T-helper 2 cell treated with Interferon-gamma antibody and Interleukin-4, amounts not matched to agents 5 μg/mL and 100 μg/mL, for 36 hours (primary cell): ENCODE measurements around the gene CKAP2L.
"Not testable (repeated sequence)": the region's sequence is repeated elsewhere in the genome, so short reads cannot be mapped to it uniquely, and the experiment has no call there.

Source experiments
- DNase-seq: peaks from one replicate; pipeline ENCODE4 v3.0.0; 2021; ENCODE audit warnings: low spot score
- H3K27ac Mint-ChIP-seq: one replicate; pipeline ENCODE4 v1.8.0; 2021; ENCODE audit warnings: mild to moderate bottlenecking, mixed read lengths
- H3K27me3 Mint-ChIP-seq: one replicate; pipeline ENCODE4 v1.8.0; 2021; ENCODE audit warnings: low read depth, mixed read lengths
- H3K36me3 Mint-ChIP-seq: one replicate; pipeline ENCODE4 v1.8.0; 2021; ENCODE audit warnings: low read depth, mixed read lengths
- H3K4me1 Mint-ChIP-seq: one replicate; pipeline ENCODE4 v1.8.0; 2021; ENCODE audit warnings: low read depth, mixed read lengths
- H3K4me3 Mint-ChIP-seq: one replicate; pipeline ENCODE4 v1.8.0; 2022; ENCODE audit warnings: mild to moderate bottlenecking, moderate library complexity, mixed read lengths
- H3K9me3 Mint-ChIP-seq: one replicate; pipeline ENCODE4 v1.8.0; 2021; ENCODE audit warnings: mixed read lengths

Gene CKAP2L

DNA sequence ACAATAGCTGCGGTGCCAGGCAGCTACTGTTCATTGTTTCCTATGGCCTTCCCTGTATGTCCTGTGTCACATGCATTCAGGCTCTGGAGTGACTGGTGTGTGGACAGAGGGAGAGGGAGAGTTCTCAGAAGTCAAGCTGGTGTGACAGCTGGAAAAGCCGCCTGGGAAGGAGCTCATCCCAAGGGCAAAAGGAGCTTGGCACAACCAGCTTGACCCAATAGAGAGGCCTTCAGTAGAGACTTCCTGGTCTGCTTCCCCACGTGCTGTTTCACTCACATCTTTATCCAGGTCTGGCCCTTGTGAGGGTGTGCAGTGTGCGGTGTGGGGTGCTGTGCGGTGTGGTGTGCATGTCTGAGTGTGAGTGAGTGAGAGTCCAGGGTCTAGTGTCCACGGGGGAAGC lies 54.7 kb downstream of the CKAP2L start:
- H3K27me3 Mint-ChIP-seq, result peaks cover under 1% of the 10 kb centered on the region
- peaks cover 3% of the 10 kb centered on the region for H3K36me3 Mint-ChIP-seq
- peaks cover 66% of the 10 kb centered on the region for H3K4me1 Mint-ChIP-seq
- no peak for DNase-seq
- H3K4me3 Mint-ChIP-seq, result no peak overlapping the region
- peak overlapping the region; percentile 38 for H3K27ac Mint-ChIP-seq
- H3K9me3 Mint-ChIP-seq, result peaks cover 1% of the 10 kb centered on the region

DNA sequence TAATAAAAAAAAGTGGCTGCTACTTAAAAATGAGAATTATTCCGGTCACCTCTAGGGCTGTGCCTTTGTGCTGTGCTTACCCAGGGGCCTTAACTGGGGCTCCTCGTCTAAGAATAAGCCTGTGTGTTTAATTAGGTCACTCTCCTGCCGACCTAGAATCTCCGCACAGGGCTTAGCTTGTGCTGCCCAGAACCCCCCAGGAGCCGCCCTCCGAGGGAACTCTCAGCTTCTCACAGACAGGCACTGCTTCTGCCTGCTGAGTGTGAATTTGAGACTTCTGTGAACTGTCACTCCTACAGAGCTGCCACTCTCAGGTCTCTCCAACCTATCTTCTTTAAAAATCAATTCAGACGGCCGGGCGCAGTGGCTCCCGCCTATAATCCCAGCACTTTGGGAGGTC lies 55.4 kb downstream of the CKAP2L start:
- peaks cover 2% of the 10 kb centered on the region for H3K27me3 Mint-ChIP-seq
- H3K4me3 Mint-ChIP-seq, result peak overlapping the region; percentile 22
- peaks cover 4% of the 10 kb centered on the region for H3K36me3 Mint-ChIP-seq
- H3K4me1 Mint-ChIP-seq, result peaks cover 67% of the 10 kb centered on the region
- no peak for DNase-seq
- peaks cover 4% of the 10 kb centered on the region for H3K9me3 Mint-ChIP-seq
- no peak overlapping the region for H3K27ac Mint-ChIP-seq

DNA sequence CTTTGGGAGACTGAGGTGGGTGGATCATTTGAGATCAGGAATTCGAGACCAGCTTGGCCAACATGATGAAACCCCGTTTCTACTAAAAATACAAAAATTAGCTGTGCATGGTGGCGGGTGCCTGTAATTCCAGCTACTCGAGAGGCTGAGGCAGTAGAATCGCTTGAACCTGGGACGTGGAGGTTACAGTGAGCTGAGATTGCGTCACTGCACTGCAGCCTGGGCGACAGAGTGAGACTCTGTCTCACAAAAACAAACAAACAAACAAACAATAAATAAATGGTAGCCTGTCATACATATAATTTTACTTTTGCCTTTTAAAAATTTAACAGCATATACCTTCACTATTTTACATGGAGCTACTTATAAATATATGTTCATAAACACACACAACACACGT lies 57.5 kb downstream of the CKAP2L start:
- H3K4me3 Mint-ChIP-seq, result peak overlapping the region; percentile 75
- H3K36me3 Mint-ChIP-seq, H3K27me3 Mint-ChIP-seq, H3K27ac Mint-ChIP-seq, H3K9me3 Mint-ChIP-seq, DNase-seq: not testable (repeated sequence)
- H3K4me1 Mint-ChIP-seq, result peaks cover 61% of the 10 kb centered on the region

DNA sequence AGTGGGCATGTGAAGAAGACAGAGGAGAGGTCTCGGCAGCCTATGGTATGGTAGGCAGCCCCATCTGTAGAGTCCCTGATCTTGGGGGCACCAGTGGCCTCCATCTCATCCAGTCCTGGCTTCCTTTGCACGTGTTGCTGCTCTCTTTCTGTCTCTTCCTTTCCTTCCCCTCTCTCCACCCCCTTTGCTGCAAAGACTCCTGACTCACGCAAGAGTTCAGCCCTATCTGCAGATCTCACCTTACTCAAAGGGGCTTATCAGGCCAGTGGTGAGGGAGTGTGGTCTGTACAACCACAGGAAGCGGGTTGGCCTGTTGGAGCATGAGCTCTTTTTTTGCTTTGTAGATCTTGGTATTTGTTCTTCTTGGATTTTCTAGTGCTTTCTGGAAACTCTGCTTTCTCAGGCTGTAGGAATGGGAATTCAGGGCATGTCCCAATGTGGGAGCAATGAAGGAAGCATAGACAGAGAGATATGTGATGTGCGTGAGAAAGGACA lies 58.2 kb downstream of the CKAP2L start:
- Mint-ChIP-seq H3K4me1 (peaks cover 61% of the 10 kb centered on the region), H3K36me3 (peaks cover 4% of the 10 kb centered on the region), H3K27me3 (peaks cover 2% of the 10 kb centered on the region), H3K9me3 (peaks cover 4% of the 10 kb centered on the region), H3K4me3 (peak overlapping the region; percentile 75), H3K27ac (peak overlapping the region; percentile 79)
- peak; percentile 89 for DNase-seq

DNA sequence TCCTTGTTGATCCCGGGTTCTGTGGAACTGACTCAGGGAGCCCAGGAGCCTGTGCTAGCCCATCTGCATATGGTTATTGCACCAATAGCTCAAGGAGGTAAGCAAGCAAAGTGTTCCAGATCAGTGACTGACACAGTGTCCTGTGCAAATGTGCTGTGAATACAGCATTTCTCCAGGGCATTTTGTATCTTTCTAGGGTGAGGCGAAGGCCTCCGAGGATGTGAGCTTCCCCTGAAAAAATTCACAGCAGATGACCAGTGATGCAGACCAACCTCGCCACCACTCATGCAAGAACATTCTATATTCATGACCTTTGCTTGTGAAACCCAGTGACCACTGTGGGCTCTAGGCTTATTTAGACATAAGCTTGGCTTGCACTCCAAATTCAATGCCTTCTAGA lies 58.8 kb downstream of the CKAP2L start:
- Mint-ChIP-seq H3K4me3 (peak overlapping the region; percentile 75), H3K9me3 (peaks cover 4% of the 10 kb centered on the region), H3K27ac (peak overlapping the region; percentile 7), H3K27me3 (peaks cover 2% of the 10 kb centered on the region), H3K4me1 (peaks cover 61% of the 10 kb centered on the region), H3K36me3 (peaks cover 4% of the 10 kb centered on the region)
- DNase-seq, result no peak

DNA sequence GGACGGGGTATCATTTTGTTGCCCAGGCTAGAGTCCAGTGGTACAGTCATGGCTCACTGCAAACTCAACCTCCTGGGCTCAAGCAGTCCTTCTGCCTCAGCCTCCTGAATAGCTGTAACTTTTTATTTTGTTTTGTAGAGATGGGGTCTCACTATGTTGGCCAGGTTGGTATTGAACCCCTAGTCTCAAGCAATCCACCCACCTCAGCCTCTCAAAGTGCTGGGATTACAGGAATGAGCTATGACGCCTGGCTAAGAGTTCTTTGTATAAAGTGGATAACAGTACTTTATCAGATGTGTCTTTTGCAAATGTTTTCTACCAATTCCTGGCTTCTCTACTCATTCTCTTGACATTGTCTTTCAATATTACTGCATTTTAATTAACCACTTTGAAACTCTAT lies 60.7 kb downstream of the CKAP2L start:
- DNase-seq, result no peak
- H3K27ac Mint-ChIP-seq, result no peak overlapping the region
- H3K36me3 Mint-ChIP-seq, result peaks cover 4% of the 10 kb centered on the region
- H3K4me1 Mint-ChIP-seq, result peaks cover 55% of the 10 kb centered on the region
- no peak overlapping the region for H3K4me3 Mint-ChIP-seq
- peaks cover 4% of the 10 kb centered on the region for H3K9me3 Mint-ChIP-seq
- H3K27me3 Mint-ChIP-seq, result peaks cover 2% of the 10 kb centered on the region

DNA sequence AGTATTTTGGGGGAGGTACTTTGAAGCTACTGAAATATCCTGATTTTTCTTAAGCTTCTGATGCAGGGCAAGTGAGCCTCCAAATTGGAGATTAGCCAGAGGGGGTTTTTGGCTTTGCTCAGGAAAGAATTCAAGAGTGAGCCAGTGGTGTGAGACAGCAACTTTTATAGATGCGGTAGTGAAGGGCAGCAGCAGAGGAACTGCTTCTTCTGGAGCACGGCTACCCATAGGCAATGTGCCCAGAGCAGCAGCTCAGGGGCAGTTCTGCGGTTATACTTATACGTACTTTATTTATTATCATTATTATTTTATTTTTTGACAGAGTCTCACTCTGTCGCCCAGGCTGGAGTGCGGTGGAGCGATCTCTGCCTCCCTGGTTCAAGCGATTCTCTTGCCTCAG lies 63.4 kb downstream of the CKAP2L start:
- H3K4me1 Mint-ChIP-seq, result peaks cover 33% of the 10 kb centered on the region
- H3K27me3 Mint-ChIP-seq, result peaks cover 2% of the 10 kb centered on the region
- no peak for DNase-seq

DNA sequence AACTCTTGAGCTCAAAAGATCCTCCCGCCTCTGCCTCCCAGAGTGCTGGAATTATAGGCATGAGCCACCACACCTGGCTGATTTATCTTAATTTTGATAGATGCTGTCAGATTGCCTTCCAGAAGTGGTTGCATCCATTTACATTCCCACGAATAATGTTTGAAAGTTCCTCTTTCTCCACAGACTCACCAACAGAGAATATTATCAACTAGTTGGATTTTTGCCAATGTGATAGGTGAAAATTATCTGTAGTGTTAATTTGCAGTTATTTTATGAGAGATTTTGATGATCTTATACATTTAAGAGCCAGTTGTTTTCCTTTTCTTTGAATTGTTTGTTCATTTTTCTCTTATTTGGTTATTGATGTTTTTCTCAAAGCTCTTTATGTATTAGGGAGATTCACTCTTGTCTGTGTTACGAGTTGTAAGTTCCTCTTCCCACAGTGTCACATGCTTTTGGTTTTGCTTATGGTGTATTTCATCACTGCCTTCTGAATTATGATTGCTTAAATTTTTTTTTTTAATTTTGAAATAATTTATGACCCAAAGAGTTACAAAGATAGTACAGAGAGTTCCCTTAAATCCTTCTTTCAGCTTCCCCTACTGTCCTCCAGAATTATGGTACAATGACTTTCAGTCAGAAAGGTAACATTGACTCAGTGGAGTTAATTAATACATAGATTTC lies 64.3 kb downstream of the CKAP2L start:
- no peak for DNase-seq
- peaks cover 2% of the 10 kb centered on the region for H3K27me3 Mint-ChIP-seq
- no peak overlapping the region for H3K4me3 Mint-ChIP-seq

More for the DNA sequence above, 63.4 kb downstream of the CKAP2L start:
- Mint-ChIP-seq H3K27ac (no peak overlapping the region), H3K36me3 (peaks cover 4% of the 10 kb centered on the region), H3K9me3 (peaks cover 4% of the 10 kb centered on the region), H3K4me3 (no peak overlapping the region)

DNA sequence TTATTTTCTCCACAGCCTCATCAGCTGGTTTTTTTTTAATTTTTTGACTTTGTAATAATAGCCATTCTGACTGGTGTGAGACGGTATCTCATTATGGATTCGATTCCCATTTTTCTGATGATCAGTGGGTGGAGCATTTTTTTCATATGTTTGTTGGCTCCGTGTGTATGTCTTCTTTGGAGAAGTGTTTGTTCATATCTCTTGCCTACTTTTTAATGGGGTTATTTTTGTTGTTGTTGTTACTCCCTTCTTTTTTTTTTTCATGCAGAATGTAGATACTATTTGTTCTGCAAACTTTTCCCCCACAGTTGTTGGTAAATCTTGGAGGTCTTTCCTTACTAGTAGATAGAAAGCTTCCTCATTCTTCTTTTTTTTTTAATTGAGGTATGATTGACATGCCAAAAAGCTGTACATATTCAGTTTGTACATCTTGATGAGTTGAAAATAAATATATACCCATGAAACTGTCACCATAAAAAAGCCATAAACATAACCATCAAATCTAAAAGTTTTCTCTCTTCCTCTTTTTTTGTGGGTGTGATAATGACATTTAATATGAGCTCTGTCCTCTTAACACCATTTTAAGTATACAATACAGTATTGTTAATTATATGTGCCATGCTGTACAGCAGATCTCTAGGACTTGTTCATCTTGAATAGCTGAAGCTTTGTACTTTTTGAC lies 65.4 kb downstream of the CKAP2L start:
- Mint-ChIP-seq H3K4me3 (no peak overlapping the region), H3K36me3 (no peaks in the 10 kb centered on the region), H3K4me1 (peaks cover 21% of the 10 kb centered on the region), H3K27ac (no peak overlapping the region), H3K27me3 (no peaks in the 10 kb centered on the region), H3K9me3 (no peaks in the 10 kb centered on the region)
- DNase-seq, result no peak

More for the DNA sequence above, 64.3 kb downstream of the CKAP2L start:
- peaks cover 4% of the 10 kb centered on the region for H3K9me3 Mint-ChIP-seq
- no peak overlapping the region for H3K27ac Mint-ChIP-seq
- peaks cover 24% of the 10 kb centered on the region for H3K4me1 Mint-ChIP-seq
- H3K36me3 Mint-ChIP-seq, result peaks cover 2% of the 10 kb centered on the region

DNA sequence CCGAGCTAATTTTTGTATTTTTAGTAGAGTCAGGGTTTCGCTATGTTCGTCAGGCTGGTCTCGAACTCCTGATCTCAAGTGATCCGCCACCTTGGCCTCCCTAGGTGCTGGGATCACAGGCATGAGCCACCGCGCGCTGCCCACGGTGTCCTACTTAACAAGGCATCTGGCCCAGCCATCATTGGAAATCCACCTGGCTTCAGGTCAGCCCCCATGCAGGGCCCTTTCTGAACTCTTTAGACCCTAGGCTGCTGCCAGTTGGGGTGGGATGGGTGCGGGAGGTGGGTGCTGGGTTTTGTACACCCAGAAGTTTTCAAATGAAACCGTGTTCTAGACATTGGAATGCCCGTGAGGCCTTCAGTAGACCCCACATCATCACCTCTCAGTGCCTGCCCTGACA lies 70.2 kb downstream of the CKAP2L start:
- Mint-ChIP-seq H3K9me3 (no peaks in the 10 kb centered on the region), H3K4me1 (peaks cover 33% of the 10 kb centered on the region), H3K27ac (no peak overlapping the region), H3K27me3 (no peaks in the 10 kb centered on the region), H3K36me3 (no peaks in the 10 kb centered on the region), H3K4me3 (no peak overlapping the region)
- DNase-seq, result no peak

DNA sequence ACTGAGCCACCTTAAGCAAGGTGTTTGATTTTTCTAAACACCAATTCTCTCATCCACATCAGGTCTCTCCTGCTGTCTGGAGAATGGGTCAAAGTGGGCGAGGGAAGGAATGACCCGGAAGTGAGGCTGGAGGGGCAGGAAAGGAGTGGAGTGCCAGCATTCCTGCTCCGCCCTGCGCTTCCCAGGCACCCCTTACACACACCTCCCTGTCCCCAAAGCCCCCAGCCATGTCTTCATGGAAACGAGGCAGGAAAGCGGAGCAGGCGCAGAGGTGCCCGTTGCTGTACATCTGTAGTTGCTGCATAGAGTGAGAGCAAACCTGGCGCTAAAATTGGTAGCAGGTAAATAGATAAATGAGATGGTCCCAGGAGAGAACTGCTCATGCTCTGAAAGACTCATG lies 70.8 kb downstream of the CKAP2L start:
- Mint-ChIP-seq H3K36me3 (no peaks in the 10 kb centered on the region), H3K4me1 (peaks cover 33% of the 10 kb centered on the region), H3K4me3 (no peak overlapping the region), H3K27ac (no peak overlapping the region), H3K9me3 (no peaks in the 10 kb centered on the region), H3K27me3 (no peaks in the 10 kb centered on the region)
- no peak for DNase-seq

DNA sequence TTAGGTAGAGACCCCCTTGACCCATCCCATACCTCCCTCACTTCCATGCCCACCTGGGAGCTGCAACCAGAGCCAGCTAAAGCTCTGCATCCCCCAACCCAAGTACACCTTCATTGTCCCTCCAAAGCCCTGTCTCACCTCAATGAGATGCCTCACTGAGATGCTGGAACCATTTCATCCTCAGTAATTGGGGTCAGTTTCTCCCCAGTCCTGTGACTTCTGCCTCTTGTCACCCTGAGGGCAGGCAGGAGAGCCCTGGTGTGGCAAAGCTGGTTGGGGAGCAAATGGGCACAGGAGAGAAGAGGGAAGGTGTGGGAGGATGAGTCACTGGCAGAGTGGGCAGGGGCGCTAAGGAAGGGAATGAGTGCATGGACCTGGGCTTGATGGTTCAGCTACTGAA lies 71.5 kb downstream of the CKAP2L start:
- H3K9me3 Mint-ChIP-seq, result no peaks in the 10 kb centered on the region
- no peaks in the 10 kb centered on the region for H3K36me3 Mint-ChIP-seq
- H3K27ac Mint-ChIP-seq, result peak overlapping the region; percentile 82
- H3K4me1 Mint-ChIP-seq, result peaks cover 30% of the 10 kb centered on the region
- peak overlapping the region; percentile 60 for H3K4me3 Mint-ChIP-seq
- DNase-seq, result peak; percentile 60
- no peaks in the 10 kb centered on the region for H3K27me3 Mint-ChIP-seq

DNA sequence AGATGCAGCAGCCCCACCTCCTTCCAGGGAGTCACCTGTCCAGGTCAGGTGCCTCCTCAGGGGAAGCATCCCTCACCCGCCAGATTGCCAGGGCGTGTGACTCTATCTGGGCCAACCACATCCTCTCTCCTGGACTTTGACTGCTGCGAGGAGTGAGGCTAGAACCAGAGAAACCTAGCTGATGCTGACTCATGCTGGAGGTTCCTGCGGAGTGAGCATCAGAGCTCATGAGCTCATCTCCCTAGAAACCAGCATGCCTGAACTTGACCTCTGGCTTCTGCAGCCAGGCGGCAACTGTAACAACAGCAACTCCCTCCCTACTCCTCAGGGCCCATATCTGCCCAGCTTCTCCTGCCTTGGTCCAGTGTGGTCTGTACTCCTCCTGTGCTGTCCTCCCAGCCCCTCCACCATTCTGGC lies 71.9 kb downstream of the CKAP2L start:
- H3K27me3 Mint-ChIP-seq, result no peaks in the 10 kb centered on the region
- peak overlapping the region; percentile 60 for H3K4me3 Mint-ChIP-seq
- no peaks in the 10 kb centered on the region for H3K36me3 Mint-ChIP-seq
- peaks cover 30% of the 10 kb centered on the region for H3K4me1 Mint-ChIP-seq
- peak; percentile 79 for DNase-seq
- H3K9me3 Mint-ChIP-seq, result no peaks in the 10 kb centered on the region
- H3K27ac Mint-ChIP-seq, result peak overlapping the region; percentile 82

DNA sequence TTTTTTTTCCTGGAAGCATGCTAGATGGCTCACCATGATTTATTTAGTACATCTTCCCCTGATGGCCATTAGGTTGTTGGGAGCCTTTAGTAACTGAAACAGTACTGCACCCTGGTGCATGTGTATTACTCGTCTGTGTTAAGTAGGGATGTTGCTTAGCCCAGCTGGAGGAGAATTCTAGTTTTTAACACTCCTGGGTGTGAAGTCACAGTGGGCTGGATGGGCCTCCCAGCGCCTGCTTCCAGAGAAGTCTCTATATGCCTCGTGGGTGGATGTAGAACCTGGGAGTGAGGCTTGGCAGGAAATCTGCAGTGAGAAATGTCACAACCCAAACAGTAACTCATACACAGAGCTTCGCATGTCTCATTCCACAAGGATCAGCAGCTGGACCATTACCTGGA lies 72.5 kb downstream of the CKAP2L start:
- Mint-ChIP-seq H3K36me3 (no peaks in the 10 kb centered on the region), H3K4me1 (peaks cover 30% of the 10 kb centered on the region), H3K4me3 (peak overlapping the region; percentile 3), H3K9me3 (no peaks in the 10 kb centered on the region), H3K27ac (peak overlapping the region; percentile 37), H3K27me3 (no peaks in the 10 kb centered on the region)
- no peak for DNase-seq
